GM10248 (cell line): ENCODE data around the gene TECPR2.

Experiments used
- CTCF ChIA-PET: fragments of 300-600 bp; sonication (Branson Sonifier 250); formaldehyde crosslinking; extraction: SDS; loops from one replicate; lab custom pipeline; 2021; ENCODE audit warnings: antibody characterized with exemption; lab: Yijun Ruan, JAX
- POLR2A ChIA-PET: fragments of 350-650 bp; sonication (Branson Sonifier 250); formaldehyde crosslinking; extraction: SDS; loops from one replicate; lab custom pipeline; 2020; ENCODE audit warnings: antibody characterized with exemption; lab: Yijun Ruan, JAX
- DNase-seq: peaks from one replicate; pipeline ENCODE4 v3.0.0; 2012; ENCODE audit errors: extremely low spot score
- CTCF ChIP-seq: IDR thresholded peaks from 2 replicates; pipeline ENCODE4 v1.5.1; 2012; ENCODE audit warnings: mild to moderate bottlenecking, low read depth; ENCODE audit errors: extremely low read depth, missing control alignments, control extremely low read depth

TECPR2 gene

GRCh38 chr14:102523569-102524450 is 161.1 kb downstream of the TECPR2 start:
- no peak for DNase-seq
- ChIA-PET POLR2A (interaction anchor here (0.5 to 0.8 kb wide), 2 partner anchors 394 to 867 kb away, joined by 3 read pairs; no protein-coding TSS in a partner anchor), CTCF (interaction anchor here (0.8 to 3.1 kb wide), 30 partner anchors 9 to 521 kb away, joined by 3 to 25 read pairs (median 4); partner anchors contain the start of genes ANKRD9 and ZNF839)
- TF ChIP-seq CTCF, result no peak

GRCh38 chr14:102524451-102525218 is 161.9 kb downstream of the TECPR2 start:
- peak; percentile 98 for TF ChIP-seq CTCF
- CTCF ChIA-PET, result interaction anchor here (0.6 to 3.1 kb wide), 45 partner anchors 9 to 571 kb away, joined by 3 to 25 read pairs (median 4); partner anchors contain the start of genes ANKRD9 and ZNF839
- peak; percentile 99 for DNase-seq
- POLR2A ChIA-PET, result interaction anchor here (0.5 to 0.8 kb wide), 2 partner anchors 393 to 867 kb away, joined by 3 read pairs; no protein-coding TSS in a partner anchor

GRCh38 chr14:102525219-102525928 is 162.6 kb downstream of the TECPR2 start:
- ChIA-PET POLR2A (no interaction called here), CTCF (interaction anchor here (0.6 to 3.1 kb wide), 43 partner anchors 8 to 571 kb away, joined by 3 to 25 read pairs (median 4); partner anchors contain the start of genes ANKRD9 and ZNF839)
- TF ChIP-seq CTCF, result no peak
- DNase-seq, result no peak

GRCh38 chr14:102525929-102526497 is 163.3 kb downstream of the TECPR2 start:
- ChIA-PET POLR2A (no interaction called here), CTCF (interaction anchor here (1.4 to 2.6 kb wide), 5 partner anchors 11 to 173 kb away, joined by 4 to 18 read pairs (median 7); no protein-coding TSS in a partner anchor)
- TF ChIP-seq CTCF, result no peak
- no peak for DNase-seq

GRCh38 chr14:102528431-102529170 is 165.9 kb downstream of the TECPR2 start:
- TF ChIP-seq CTCF, result no peak
- POLR2A ChIA-PET, result interaction anchor here (0.7 kb wide), 1 partner anchor 236 kb away, joined by 3 read pairs; no protein-coding TSS in a partner anchor
- CTCF ChIA-PET, result interaction anchor here (1.2 to 1.5 kb wide), 2 partner anchors 13 kb away, joined by 4 to 5 read pairs; no protein-coding TSS in a partner anchor
- DNase-seq, result no peak
